ENCODE measurements around the gene FHL2.

DNA sequence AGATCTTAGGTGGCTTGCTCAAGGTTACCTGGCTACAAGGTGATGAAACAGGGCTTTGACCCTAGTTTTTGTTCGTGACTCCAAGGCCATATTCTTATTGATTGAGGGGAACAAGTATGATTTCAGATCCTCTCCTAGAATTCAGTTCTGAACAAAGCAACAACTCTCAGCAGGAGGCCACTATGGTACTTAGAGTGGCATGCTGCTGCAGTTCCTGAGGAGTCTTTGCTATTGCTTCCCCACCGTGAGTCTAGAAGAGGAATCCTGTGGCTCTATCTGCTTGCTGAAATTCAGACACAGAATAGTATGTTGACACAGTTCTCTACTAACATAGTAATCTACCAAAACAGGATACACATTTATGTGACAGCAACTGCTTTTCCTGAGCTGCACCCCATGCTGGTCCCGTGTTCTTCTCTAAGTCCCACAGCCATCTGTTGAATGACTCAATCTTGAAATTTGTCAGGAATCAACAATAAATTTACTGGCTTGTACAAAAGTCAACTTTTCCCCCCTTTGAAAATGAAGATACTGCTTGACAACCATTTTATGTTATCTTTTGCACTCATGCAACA is 73.4 kb downstream of the FHL2 start:
- TF ChIP-seq, protein P1, sequence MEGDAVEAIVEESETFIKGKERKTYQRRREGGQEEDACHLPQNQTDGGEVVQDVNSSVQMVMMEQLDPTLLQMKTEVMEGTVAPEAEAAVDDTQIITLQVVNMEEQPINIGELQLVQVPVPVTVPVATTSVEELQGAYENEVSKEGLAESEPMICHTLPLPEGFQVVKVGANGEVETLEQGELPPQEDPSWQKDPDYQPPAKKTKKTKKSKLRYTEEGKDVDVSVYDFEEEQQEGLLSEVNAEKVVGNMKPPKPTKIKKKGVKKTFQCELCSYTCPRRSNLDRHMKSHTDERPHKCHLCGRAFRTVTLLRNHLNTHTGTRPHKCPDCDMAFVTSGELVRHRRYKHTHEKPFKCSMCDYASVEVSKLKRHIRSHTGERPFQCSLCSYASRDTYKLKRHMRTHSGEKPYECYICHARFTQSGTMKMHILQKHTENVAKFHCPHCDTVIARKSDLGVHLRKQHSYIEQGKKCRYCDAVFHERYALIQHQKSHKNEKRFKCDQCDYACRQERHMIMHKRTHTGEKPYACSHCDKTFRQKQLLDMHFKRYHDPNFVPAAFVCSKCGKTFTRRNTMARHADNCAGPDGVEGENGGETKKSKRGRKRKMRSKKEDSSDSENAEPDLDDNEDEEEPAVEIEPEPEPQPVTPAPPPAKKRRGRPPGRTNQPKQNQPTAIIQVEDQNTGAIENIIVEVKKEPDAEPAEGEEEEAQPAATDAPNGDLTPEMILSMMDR (IDR thresholded peaks at IDR 0.05; ENCODE audit: poor library complexity), result no peak
- no peak for TF ChIP-seq EZH2 (IDR thresholded peaks at IDR 0.05; ENCODE audit: borderline replicate concordance)

Measured in hepatocyte (in vitro differentiated cells).